Tibial artery (tissue), 4 donors: ENCODE data around the gene CDC42SE2.
A peak's percentile ranks its signal among the peaks of the same experiment; 100 is the strongest.

Experiments
- DNase-seq, 2 donors: peaks; one replicate each; pipeline ENCODE4 v3.0.0-alpha.2; 2019
- H3K27ac ChIP-seq, 2 donors: fragments of 200-600 bp; sonication (generic) in 1 of 2; 1 replicate in 1 of 2; 2 replicates in 1 of 2; pipeline ENCODE4 v1.5.1; 2018 to 2019; ENCODE audit warnings: mild to moderate bottlenecking in 1 of 2
- H3K27me3 ChIP-seq, 2 donors: fragments of 200-600 bp; sonication (generic) in 1 of 2; one replicate each; pipeline versions ENCODE4 v1.5.1 to v1.6.0; 2016 to 2019
- H3K36me3 ChIP-seq, 3 donors: fragments of 200-600 bp; sonication (generic) in 2 of 3; one replicate each; pipeline ENCODE4 v1.5.1; 2016 to 2019; ENCODE audit warnings: mild to moderate bottlenecking in 2 of 3
- H3K4me1 ChIP-seq, 4 donors: fragments of 200-600 bp; sonication (generic) in 2 of 4; 1 replicate in 3 of 4; 2 replicates in 1 of 4; pipeline ENCODE4 v1.5.1; 2016 to 2019
- H3K4me3 ChIP-seq, 2 donors: fragments of 200-600 bp; sonication (generic) in 1 of 2; 1 replicate in 1 of 2; 2 replicates in 1 of 2; pipeline ENCODE4 v1.5.1; 2018 to 2019; ENCODE audit warnings: mild to moderate bottlenecking in 2 of 2
- H3K9me3 ChIP-seq, 3 donors: fragments of 200-600 bp; sonication (generic) in 1 of 3; one replicate each; pipeline ENCODE4 v1.5.1; 2016 to 2019
- CTCF ChIP-seq, 2 experiments: fragments of 200-600 bp in 1 of 2; fragments of 450-650 bp in 1 of 2; IDR thresholded peaks; one replicate each; pipeline ENCODE4 v1.5.1; 2017 to 2019; ENCODE audit warnings: antibody characterized with exemption in 2 of 2, mild to moderate bottlenecking in 1 of 2, moderate library complexity in 1 of 2
- intact Hi-C: fragments of 100-400 bp; cut with DNase I; formaldehyde crosslinking; loops from one replicate; pipeline ENCODE4 v1.15.0; 2023; ENCODE audit warnings: low total_unique reads

The CDC42SE2 gene

GRCh38 chr5:131416729-131417128 lies 152.9 kb downstream of the CDC42SE2 start:
- Histone ChIP-seq H3K4me3 (no peak overlapping the region), H3K36me3 (peaks cover 0 to 6% (median 5%) of the 10 kb centered on the region in 3 donors), H3K4me1 (no peaks in the 10 kb centered on the region), H3K9me3 (no peaks in the 10 kb centered on the region), H3K27me3 (no peaks in the 10 kb centered on the region), H3K27ac (no peak overlapping the region)
- no peak for TF ChIP-seq CTCF (IDR thresholded peaks at IDR 0.05)
- intact Hi-C loops, result loop anchor here (10.0 kb wide), 2 partner anchors 252 to 1522 kb away; partner anchors contain the start of gene HINT1
- DNase-seq, result no peak

GRCh38 chr5:131417240-131417869 lies 153.5 kb downstream of the CDC42SE2 start:
- DNase-seq, result peak; percentile 63 to 83
- Histone ChIP-seq H3K9me3 (no peaks in the 10 kb centered on the region), H3K4me1 (no peaks in the 10 kb centered on the region), H3K27ac (no peak overlapping the region), H3K36me3 (peaks cover 0 to 6% (median 5%) of the 10 kb centered on the region in 3 donors), H3K4me3 (no peak overlapping the region), H3K27me3 (no peaks in the 10 kb centered on the region)
- intact Hi-C loops, result loop anchor here (10.0 kb wide), 2 partner anchors 253 to 1523 kb away; partner anchors contain the start of gene HINT1
- peak; percentile 80 to 84 for TF ChIP-seq CTCF (IDR thresholded peaks at IDR 0.05)

GRCh38 chr5:131418846-131419245 lies 155.0 kb downstream of the CDC42SE2 start:
- intact Hi-C loops, result loop anchor here (10.0 kb wide), 2 partner anchors 254 to 1524 kb away; partner anchors contain the start of gene HINT1

GRCh38 chr5:131419877-131420276 lies 156.0 kb downstream of the CDC42SE2 start:
- Histone ChIP-seq H3K4me1 (no peaks in the 10 kb centered on the region), H3K36me3 (peaks cover 0 to 12% (median 0%) of the 10 kb centered on the region in 3 donors), H3K4me3 (no peak overlapping the region), H3K27me3 (no peaks in the 10 kb centered on the region), H3K27ac (no peak overlapping the region), H3K9me3 (no peaks in the 10 kb centered on the region)
- no peak for TF ChIP-seq CTCF (IDR thresholded peaks at IDR 0.05)
- intact Hi-C loops, result loop anchor here (10.0 kb wide), 2 partner anchors 255 to 1525 kb away; partner anchors contain the start of gene HINT1
- no peak for DNase-seq

More at GRCh38 chr5:131418846-131419245, 155.0 kb downstream of the CDC42SE2 start:
- Histone ChIP-seq H3K4me1 (no peaks in the 10 kb centered on the region), H3K27ac (no peak overlapping the region), H3K27me3 (no peaks in the 10 kb centered on the region), H3K9me3 (no peaks in the 10 kb centered on the region), H3K36me3 (peaks cover 0 to 12% (median 5%) of the 10 kb centered on the region in 3 donors), H3K4me3 (no peak overlapping the region)
- no peak for DNase-seq
- TF ChIP-seq CTCF (IDR thresholded peaks at IDR 0.05), result no peak

- H3K27ac ChIP-seq, result no peak overlapping the region
- no peaks in the 10 kb centered on the region for H3K4me1 ChIP-seq
- TF ChIP-seq CTCF (IDR thresholded peaks at IDR 0.05), result peak; percentile 27 to 31
- peaks cover 7 to 27% (median 9%) of the 10 kb centered on the region in 3 donors for H3K36me3 ChIP-seq
- intact Hi-C loops, result no loop called here
- no peak for DNase-seq
- H3K27me3 ChIP-seq, result no peaks in the 10 kb centered on the region
- H3K9me3 ChIP-seq, result no peaks in the 10 kb centered on the region
- no peak overlapping the region for H3K4me3 ChIP-seq
Measured at GRCh38 chr5:131423056-131423455, 159.2 kb downstream of the CDC42SE2 start.
